Measurements from ENCODE around the gene ARHGAP30. TPM values are rescaled to one million over a fixed set of nuclear protein-coding genes. Genes with fewer than 3 reads are reported as not detected.
A peak's percentile ranks its signal among the peaks of the same experiment; 100 is the strongest.

The ARHGAP30 gene
- total RNA-seq, 1 experiment from 2014 or later: 0.39 TPM

GRCh38 chr1:161054805-161055204 is 14.9 kb downstream of the ARHGAP30 start:
- peak in 2 of 3 experiments; percentile 34 to 44; a peak in 3 of 6 replicates for TF ChIP-seq CTCF (IDR thresholded peaks at IDR 0.05 in 2 of 3, conservative IDR thresholded peaks at IDR 0.05 in 1 of 3; ENCODE audit: borderline replicate concordance in 1 of 3, insufficient read depth in 1 of 3, low read depth in 2 of 3, low read length in 2 of 3)
- TF ChIP-seq, protein P1, sequence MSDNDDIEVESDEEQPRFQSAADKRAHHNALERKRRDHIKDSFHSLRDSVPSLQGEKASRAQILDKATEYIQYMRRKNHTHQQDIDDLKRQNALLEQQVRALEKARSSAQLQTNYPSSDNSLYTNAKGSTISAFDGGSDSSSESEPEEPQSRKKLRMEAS (IDR thresholded peaks at IDR 0.05): no peak
- TF ChIP-seq EGR1 (IDR thresholded peaks at IDR 0.05; ENCODE audit: low read depth): no peak
- no peak for TF ChIP-seq SIN3A (IDR thresholded peaks at IDR 0.05; ENCODE audit: low read depth)
- TF ChIP-seq RAD21 (IDR thresholded peaks at IDR 0.05; ENCODE audit: low read depth): 0 out of 2 replicates have a peak, but pooled peaks have one; percentile 13
- H3K36me3 ChIP-seq (ENCODE audit: control insufficient read depth in 1 of 2, insufficient read depth in 2 of 2, low read length in 2 of 2): no peaks in the 10 kb centered on the region
- no peaks in the 10 kb centered on the region for H3K79me2 ChIP-seq (ENCODE audit: insufficient read depth, low read length)
- DNase-seq (ENCODE audit: low read depth, low spot score) (no peak), ATAC-seq (no peak)
- H4K20me1 ChIP-seq (ENCODE audit: insufficient read depth): no peaks in the 10 kb centered on the region
- no peak overlapping the region for H3K4me3 ChIP-seq (replicated peaks in 1 of 2; ENCODE audit: low read depth in 1 of 2, low read length in 2 of 2)
- H3K27me3 ChIP-seq (ENCODE audit: insufficient read depth, low read length): no peaks in the 10 kb centered on the region
- ChIA-PET RAD21 (ENCODE audit: low non-redundant PET in 1 of 2, low total read pairs in 2 of 2, uncharacterized antibody in 2 of 2, unreplicated experiment in 2 of 2) (no interaction called here), CTCF (interaction anchor here (0.8 to 1.3 kb wide), 2 partner anchors 9 to 17 kb away, joined by 3 to 5 read pairs; partner anchors contain the start of gene USF1), POLR2A (interaction anchor here (0.6 to 1.4 kb wide), 2 partner anchors 8 to 9 kb away, joined by 3 to 6 read pairs; partner anchors contain the start of gene USF1)
- no peak overlapping the region for H3K9ac ChIP-seq (ENCODE audit: low read length)
- intact Hi-C loops (cut with micrococcal nuclease): no loop called here
- peaks cover 0 to 9% of the 10 kb centered on the region in 2 experiments; a peak in 2 of 4 replicates for H3K4me1 ChIP-seq (ENCODE audit: control insufficient read depth in 1 of 2, insufficient read depth in 2 of 2, low read length in 2 of 2)
- H2AFZ ChIP-seq (ENCODE audit: low read depth, low read length, poor library complexity, severe bottlenecking): no peak overlapping the region
- no peak overlapping the region for H3K4me2 ChIP-seq (ENCODE audit: low read length)
- no TSS peak for BruUV-seq (replicated peaks)
- no peak overlapping the region for H3K27ac ChIP-seq (ENCODE audit: low read depth, low read length)
- H3K9me3 ChIP-seq (ENCODE audit: control insufficient read depth in 1 of 2, insufficient read depth in 1 of 2, low read depth in 1 of 2, low read length in 2 of 2): no peaks in the 10 kb centered on the region
- no peaks in the 10 kb centered on the region for H3K9me2 ChIP-seq (ENCODE audit: insufficient read depth)

- no TSS peak for BruUV-seq (replicated peaks)
- Histone ChIP-seq H3K79me2 (ENCODE audit: insufficient read depth, low read length) (no peaks in the 10 kb centered on the region), H3K4me3 (replicated peaks in 1 of 2; ENCODE audit: low read depth in 1 of 2, low read length in 2 of 2) (no peak overlapping the region), H3K9me3 (ENCODE audit: control insufficient read depth in 1 of 2, insufficient read depth in 1 of 2, low read depth in 1 of 2, low read length in 2 of 2) (no peaks in the 10 kb centered on the region), H3K9ac (ENCODE audit: low read length) (no peak overlapping the region), H3K36me3 (ENCODE audit: control insufficient read depth in 1 of 2, insufficient read depth in 2 of 2, low read length in 2 of 2) (no peaks in the 10 kb centered on the region), H2AFZ (ENCODE audit: low read depth, low read length, poor library complexity, severe bottlenecking) (no peak overlapping the region), H3K9me2 (ENCODE audit: insufficient read depth) (no peaks in the 10 kb centered on the region), H3K4me1 (ENCODE audit: control insufficient read depth in 1 of 2, insufficient read depth in 2 of 2, low read length in 2 of 2) (peaks cover 0 to 9% of the 10 kb centered on the region in 2 experiments; a peak in 2 of 4 replicates), H3K4me2 (ENCODE audit: low read length) (no peak overlapping the region), H3K27me3 (ENCODE audit: insufficient read depth, low read length) (no peaks in the 10 kb centered on the region), H3K27ac (ENCODE audit: low read depth, low read length) (no peak overlapping the region), H4K20me1 (ENCODE audit: insufficient read depth) (no peaks in the 10 kb centered on the region)
- ChIA-PET CTCF (interaction anchor here (1.3 kb wide), 1 partner anchor 8 kb away, joined by 5 read pairs; the partner anchor contains the start of gene USF1), RAD21 (ENCODE audit: low non-redundant PET in 1 of 2, low total read pairs in 2 of 2, uncharacterized antibody in 2 of 2, unreplicated experiment in 2 of 2) (no interaction called here), POLR2A (interaction anchor here (1.4 kb wide), 1 partner anchor 9 kb away, joined by 6 read pairs; the partner anchor contains the start of gene USF1)
- TF ChIP-seq, protein P2, sequence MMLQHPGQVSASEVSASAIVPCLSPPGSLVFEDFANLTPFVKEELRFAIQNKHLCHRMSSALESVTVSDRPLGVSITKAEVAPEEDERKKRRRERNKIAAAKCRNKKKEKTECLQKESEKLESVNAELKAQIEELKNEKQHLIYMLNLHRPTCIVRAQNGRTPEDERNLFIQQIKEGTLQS (IDR thresholded peaks at IDR 0.05): no peak
- no peak for ATAC-seq
- intact Hi-C loops (cut with micrococcal nuclease): no loop called here
- DNase-seq (ENCODE audit: low read depth, low spot score): no peak
These were observed 15.5 kb downstream of the ARHGAP30 start for GRCh38 chr1:161054232-161054631.
